ENCODE data around the gene BARHL2.
A peak's percentile ranks its signal among the peaks of the same experiment; 100 is the strongest.

The BARHL2 gene

DNA sequence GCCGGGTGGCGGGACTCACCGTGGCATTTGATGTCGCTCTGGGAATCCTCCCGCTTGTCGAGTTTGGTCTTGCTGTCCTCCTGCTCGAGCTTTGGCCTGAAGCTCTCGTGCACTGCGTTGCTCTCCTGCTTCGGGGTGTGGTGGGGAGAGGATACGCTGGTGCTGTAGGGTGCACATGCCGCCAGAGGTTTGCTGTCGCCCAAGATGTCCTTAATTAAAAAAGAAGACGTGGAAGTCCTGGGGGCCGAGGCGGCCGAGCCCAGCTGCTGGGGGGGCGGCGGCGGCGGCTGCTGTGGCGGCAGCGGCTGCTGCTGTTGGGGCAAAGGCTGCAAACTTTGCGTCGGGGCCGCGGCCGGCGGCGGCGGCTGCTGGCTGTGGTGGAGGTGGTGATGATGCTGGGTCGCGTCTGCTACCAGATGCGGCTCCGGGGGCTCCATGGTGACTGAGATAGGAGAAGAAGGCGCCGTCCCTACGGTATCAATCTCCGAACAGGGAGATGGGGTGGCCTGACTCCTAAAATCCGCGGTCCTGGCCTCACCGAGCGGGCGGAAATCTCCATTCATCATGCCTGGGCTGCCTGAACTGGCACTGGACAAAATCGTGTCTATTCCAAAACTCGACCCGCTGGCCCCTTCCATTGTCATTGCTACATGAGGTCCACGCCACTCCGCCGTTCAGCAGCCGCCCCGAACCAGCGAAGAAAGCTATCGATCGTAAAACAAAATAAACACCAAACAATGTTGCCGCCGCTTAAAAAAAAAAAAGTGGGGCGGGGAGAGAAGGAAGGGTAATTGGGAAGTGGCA, at the start of gene BARHL2:
Gene BARHL2, minus strand, starts transcription at position 751 of the 804 bp plus-strand sequence. Its CDS starts 107 bp downstream, at position 644.
- Histone ChIP-seq H3K4me3 (ENCODE audit: low read depth in 1 of 2, low read length in 2 of 2) (peak within 1 kb of the TSS in 1 of 2 donors; percentile 9), H3K4me1 (ENCODE audit: insufficient read depth, low read length) (peaks cover 5% of the 10 kb centered on the region), H3K9ac (ENCODE audit: low read length) (no peak within 1 kb of the TSS), H3K27me3 (ENCODE audit: control insufficient read depth in 1 of 2, insufficient read depth in 2 of 2, low read length in 2 of 2) (peaks cover 91 to 97% of the 10 kb centered on the region in 2 donors), H3K27ac (ENCODE audit: low read depth, low read length) (no peak within 1 kb of the TSS), H3K9me3 (ENCODE audit: low read length) (peaks cover 11% of the 10 kb centered on the region), H3K36me3 (ENCODE audit: insufficient read depth, low read length) (no peaks in the 10 kb centered on the region)

DNA sequence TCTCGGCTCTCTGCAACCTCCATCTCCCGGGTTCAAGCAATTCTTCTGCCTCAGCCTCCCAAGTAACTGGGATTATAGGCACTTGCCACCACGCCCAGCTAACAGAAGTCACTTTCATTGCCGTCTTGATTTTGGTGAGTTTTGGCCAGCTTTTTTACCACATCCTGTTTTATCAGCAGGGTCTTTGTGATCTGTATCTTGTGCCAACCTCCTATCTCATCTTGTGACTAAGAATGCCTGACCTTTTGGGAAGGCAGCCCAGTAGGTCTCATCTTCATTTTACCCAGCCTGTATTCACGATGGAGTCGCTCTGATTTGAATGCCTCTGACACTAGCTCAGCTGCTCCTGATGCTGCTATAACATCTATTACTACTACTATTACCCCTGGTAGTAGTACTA, 46.8 kb upstream of the BARHL2 start:
- Histone ChIP-seq H3K27ac (ENCODE audit: low read depth, low read length) (no peak overlapping the region), H3K27me3 (ENCODE audit: control insufficient read depth in 1 of 2, insufficient read depth in 2 of 2, low read length in 2 of 2) (peaks cover 0 to 4% of the 10 kb centered on the region in 2 donors), H3K9me3 (ENCODE audit: low read length) (no peaks in the 10 kb centered on the region)

DNA sequence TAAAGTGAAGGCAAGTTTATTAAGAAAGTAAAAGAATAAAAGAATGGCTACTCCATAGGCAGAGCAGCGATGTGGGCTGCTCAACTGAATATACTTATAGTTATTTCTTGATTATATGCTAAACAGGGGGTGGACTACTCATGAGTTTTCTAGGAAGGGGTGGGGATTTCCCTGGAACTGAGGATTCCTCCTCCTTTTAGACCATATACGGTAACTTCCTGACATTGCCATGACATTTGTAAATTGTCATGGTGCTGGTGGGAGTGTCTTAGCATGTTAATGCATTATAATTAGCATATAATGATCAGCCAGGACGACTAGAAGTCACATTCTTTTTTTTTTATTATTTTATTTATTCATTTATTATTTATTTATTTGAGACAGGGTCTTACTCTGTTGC, 46.4 kb upstream of the BARHL2 start:
- no peak overlapping the region for H3K27ac ChIP-seq (ENCODE audit: low read depth, low read length)
- H3K36me3 ChIP-seq (ENCODE audit: insufficient read depth, low read length), result no peaks in the 10 kb centered on the region
- no peak overlapping the region for H3K9ac ChIP-seq (ENCODE audit: low read length)
- H3K4me1 ChIP-seq (ENCODE audit: insufficient read depth, low read length), result no peaks in the 10 kb centered on the region
- H3K4me3 ChIP-seq (ENCODE audit: low read depth in 1 of 2, low read length in 2 of 2), result no peak overlapping the region
- H3K27me3 ChIP-seq (ENCODE audit: control insufficient read depth in 1 of 2, insufficient read depth in 2 of 2, low read length in 2 of 2), result peaks cover 0 to 4% of the 10 kb centered on the region in 2 donors
- H3K9me3 ChIP-seq (ENCODE audit: low read length), result no peaks in the 10 kb centered on the region

More for the DNA sequence above, 46.8 kb upstream of the BARHL2 start:
- H3K4me1 ChIP-seq (ENCODE audit: insufficient read depth, low read length), result no peaks in the 10 kb centered on the region
- no peaks in the 10 kb centered on the region for H3K36me3 ChIP-seq (ENCODE audit: insufficient read depth, low read length)
- no peak overlapping the region for H3K4me3 ChIP-seq (ENCODE audit: low read depth in 1 of 2, low read length in 2 of 2)
- no peak overlapping the region for H3K9ac ChIP-seq (ENCODE audit: low read length)

DNA sequence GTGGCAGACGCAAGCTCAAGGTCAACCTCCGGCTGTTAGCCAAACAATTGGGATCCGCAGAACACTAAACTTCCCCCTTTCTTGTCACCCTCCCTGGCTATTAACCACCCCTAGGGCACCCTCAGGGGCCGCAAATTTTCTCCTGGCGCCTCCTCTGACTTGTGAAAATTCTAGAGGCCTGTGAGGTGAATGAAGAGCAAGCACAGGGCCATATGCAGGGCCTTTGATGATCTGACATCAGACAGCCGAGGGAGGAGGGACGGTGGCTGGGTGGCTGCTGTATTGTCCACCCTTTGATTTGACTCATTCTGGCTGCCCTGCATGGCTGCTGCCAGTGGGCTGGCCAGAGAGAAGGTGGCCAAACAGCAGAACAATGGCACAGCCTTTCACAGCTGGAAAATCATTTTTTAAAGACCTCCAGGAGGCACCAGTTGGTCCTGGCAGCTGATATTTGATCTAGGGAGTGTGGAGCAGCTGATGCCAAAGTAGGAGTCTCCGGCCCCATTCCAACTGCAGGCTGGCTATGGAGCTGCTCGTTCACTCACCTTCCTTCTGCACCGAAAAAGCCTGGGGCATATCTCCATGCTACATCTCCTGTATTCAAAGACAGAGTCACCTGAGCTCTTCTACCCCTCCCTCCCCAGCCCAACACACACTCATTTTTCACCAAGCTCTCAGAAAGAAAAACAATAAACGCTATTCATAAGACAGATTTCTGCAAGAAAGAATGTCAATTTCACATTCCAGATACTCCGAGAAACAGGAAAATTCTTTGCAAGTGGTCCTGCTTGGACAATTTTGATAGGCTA, 44.9 kb upstream of the BARHL2 start:
- Histone ChIP-seq H3K27ac (ENCODE audit: low read depth, low read length) (no peak overlapping the region), H3K9ac (ENCODE audit: low read length) (no peak overlapping the region), H3K9me3 (ENCODE audit: low read length) (no peaks in the 10 kb centered on the region), H3K27me3 (ENCODE audit: control insufficient read depth in 1 of 2, insufficient read depth in 2 of 2, low read length in 2 of 2) (peaks cover 0 to 4% of the 10 kb centered on the region in 2 donors), H3K4me3 (ENCODE audit: low read depth in 1 of 2, low read length in 2 of 2) (no peak overlapping the region), H3K4me1 (ENCODE audit: insufficient read depth, low read length) (no peaks in the 10 kb centered on the region), H3K36me3 (ENCODE audit: insufficient read depth, low read length) (no peaks in the 10 kb centered on the region)

DNA sequence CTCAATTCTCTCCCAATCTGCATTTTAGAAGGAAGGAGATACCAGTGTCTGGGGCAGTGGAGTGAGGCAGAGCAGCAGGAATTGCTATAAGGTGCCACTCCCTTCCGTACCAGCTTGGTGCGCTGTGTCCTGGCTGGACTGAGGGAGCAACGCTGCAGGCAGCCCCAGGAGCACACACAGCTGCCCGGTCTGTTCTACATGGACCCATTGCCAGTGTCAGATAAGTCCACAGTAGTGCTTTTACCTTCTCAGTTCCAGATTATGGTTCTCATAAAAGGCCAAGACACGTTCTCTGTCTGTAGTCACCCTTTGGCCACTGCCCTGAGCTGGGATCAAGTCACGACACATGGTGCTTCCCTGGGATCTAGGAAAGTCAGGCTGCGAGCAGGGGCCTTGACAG, 44.1 kb upstream of the BARHL2 start:
- H3K27me3 ChIP-seq (ENCODE audit: control insufficient read depth in 1 of 2, insufficient read depth in 2 of 2, low read length in 2 of 2), result peaks cover 0 to 4% of the 10 kb centered on the region in 2 donors

DNA sequence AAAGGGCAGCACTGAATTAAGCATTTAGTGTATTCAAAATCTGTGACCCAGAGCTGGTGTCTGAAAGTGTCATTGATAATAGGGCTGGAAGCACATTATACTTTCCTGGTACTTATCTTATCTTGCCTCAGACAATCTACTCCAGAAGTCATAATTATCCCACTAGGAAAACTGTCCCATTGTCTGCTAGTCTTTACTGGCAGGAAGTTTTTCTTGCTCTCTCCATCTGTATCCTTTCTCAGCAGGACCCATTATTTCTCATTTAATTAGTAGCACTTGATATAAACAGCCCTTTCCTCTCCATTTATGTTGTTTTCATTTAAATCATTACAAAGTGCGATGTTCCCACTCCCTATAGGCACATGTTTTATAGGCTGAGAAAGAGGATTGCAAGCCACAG, 36.5 kb upstream of the BARHL2 start:
- H3K9ac ChIP-seq (ENCODE audit: low read length), result no peak overlapping the region
- H3K9me3 ChIP-seq (ENCODE audit: low read length), result no peaks in the 10 kb centered on the region
- no peaks in the 10 kb centered on the region for H3K4me1 ChIP-seq (ENCODE audit: insufficient read depth, low read length)
- no peaks in the 10 kb centered on the region for H3K27me3 ChIP-seq (ENCODE audit: control insufficient read depth in 1 of 2, insufficient read depth in 2 of 2, low read length in 2 of 2)
- H3K4me3 ChIP-seq (ENCODE audit: low read depth in 1 of 2, low read length in 2 of 2), result no peak overlapping the region
- H3K27ac ChIP-seq (ENCODE audit: low read depth, low read length), result no peak overlapping the region
- no peaks in the 10 kb centered on the region for H3K36me3 ChIP-seq (ENCODE audit: insufficient read depth, low read length)

More for the DNA sequence above, 44.1 kb upstream of the BARHL2 start:
- H3K9me3 ChIP-seq (ENCODE audit: low read length), result no peaks in the 10 kb centered on the region
- no peak overlapping the region for H3K4me3 ChIP-seq (ENCODE audit: low read depth in 1 of 2, low read length in 2 of 2)
- H3K4me1 ChIP-seq (ENCODE audit: insufficient read depth, low read length), result no peaks in the 10 kb centered on the region
- H3K36me3 ChIP-seq (ENCODE audit: insufficient read depth, low read length), result no peaks in the 10 kb centered on the region
- no peak overlapping the region for H3K9ac ChIP-seq (ENCODE audit: low read length)
- no peak overlapping the region for H3K27ac ChIP-seq (ENCODE audit: low read depth, low read length)

DNA sequence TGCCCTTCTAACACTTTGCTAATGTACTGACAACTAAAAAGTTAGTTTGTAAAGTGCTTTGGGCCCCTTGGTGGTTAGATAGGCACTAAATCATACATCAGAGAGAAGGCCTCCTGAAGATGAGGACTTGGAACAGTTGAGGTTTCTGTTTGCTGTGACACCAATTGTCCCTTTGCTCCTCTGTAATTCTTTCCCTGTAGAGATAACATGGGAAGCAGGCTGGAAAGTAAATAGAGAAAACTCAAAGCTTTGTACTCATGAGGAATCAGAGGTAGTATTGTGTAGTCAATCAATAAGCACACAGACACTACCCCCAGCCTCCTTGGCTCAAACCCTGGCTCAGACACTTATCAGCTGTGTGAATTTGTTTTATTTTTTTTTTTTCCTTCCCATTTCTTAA, 31.6 kb upstream of the BARHL2 start:
- H3K4me3 ChIP-seq (ENCODE audit: low read depth in 1 of 2, low read length in 2 of 2), result no peak overlapping the region
- no peaks in the 10 kb centered on the region for H3K27me3 ChIP-seq (ENCODE audit: control insufficient read depth in 1 of 2, insufficient read depth in 2 of 2, low read length in 2 of 2)
- H3K36me3 ChIP-seq (ENCODE audit: insufficient read depth, low read length), result no peaks in the 10 kb centered on the region

DNA sequence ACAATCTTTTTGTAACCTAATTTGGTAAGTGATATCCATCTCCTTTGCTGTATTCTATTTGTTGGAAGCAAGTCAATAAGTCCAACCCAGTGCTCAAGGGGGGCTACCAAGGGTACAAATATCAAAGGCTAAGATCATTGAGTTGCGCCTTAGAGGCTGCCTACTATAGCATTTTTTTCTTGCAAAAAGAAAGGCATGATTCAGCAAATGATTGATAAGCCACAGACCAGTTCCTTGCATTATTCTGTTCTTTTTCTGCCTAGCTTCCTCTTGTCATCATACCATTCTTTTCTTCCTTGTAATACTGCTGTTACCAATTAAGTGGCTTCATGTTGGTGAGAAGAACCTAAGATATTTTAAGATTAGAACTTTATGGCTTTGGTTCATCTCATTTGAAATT, 29.8 kb upstream of the BARHL2 start:
- Histone ChIP-seq H3K9ac (ENCODE audit: low read length) (no peak overlapping the region), H3K9me3 (ENCODE audit: low read length) (no peaks in the 10 kb centered on the region), H3K4me3 (ENCODE audit: low read depth in 1 of 2, low read length in 2 of 2) (no peak overlapping the region), H3K4me1 (ENCODE audit: insufficient read depth, low read length) (no peaks in the 10 kb centered on the region), H3K27me3 (ENCODE audit: control insufficient read depth in 1 of 2, insufficient read depth in 2 of 2, low read length in 2 of 2) (no peaks in the 10 kb centered on the region), H3K27ac (ENCODE audit: low read depth, low read length) (no peak overlapping the region), H3K36me3 (ENCODE audit: insufficient read depth, low read length) (no peaks in the 10 kb centered on the region)

More for the DNA sequence above, 31.6 kb upstream of the BARHL2 start:
- H3K9ac ChIP-seq (ENCODE audit: low read length), result no peak overlapping the region
- H3K27ac ChIP-seq (ENCODE audit: low read depth, low read length), result no peak overlapping the region
- H3K9me3 ChIP-seq (ENCODE audit: low read length), result no peaks in the 10 kb centered on the region
- H3K4me1 ChIP-seq (ENCODE audit: insufficient read depth, low read length), result no peaks in the 10 kb centered on the region

DNA sequence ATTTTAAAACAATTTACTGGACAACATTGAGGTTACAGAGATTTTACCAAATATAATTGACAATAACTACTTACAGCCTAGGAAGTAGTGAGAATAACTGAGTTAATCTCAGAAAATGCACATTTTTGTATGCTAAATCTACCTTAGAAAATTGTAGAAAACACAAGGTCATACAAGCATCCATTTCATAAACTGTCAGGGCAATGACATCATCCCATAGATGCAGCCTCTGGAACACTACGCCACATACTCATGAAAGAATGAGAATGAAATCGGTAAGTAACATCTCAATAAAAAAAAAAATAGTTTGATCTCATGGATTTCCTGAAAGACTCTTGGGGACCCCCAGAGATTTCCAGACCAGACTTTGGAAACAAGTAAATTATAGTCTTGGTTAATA, 28.9 kb upstream of the BARHL2 start:
- Histone ChIP-seq H3K4me1 (ENCODE audit: insufficient read depth, low read length) (no peaks in the 10 kb centered on the region), H3K27me3 (ENCODE audit: control insufficient read depth in 1 of 2, insufficient read depth in 2 of 2, low read length in 2 of 2) (no peaks in the 10 kb centered on the region), H3K9me3 (ENCODE audit: low read length) (no peaks in the 10 kb centered on the region), H3K4me3 (ENCODE audit: low read depth in 1 of 2, low read length in 2 of 2) (no peak overlapping the region), H3K27ac (ENCODE audit: low read depth, low read length) (no peak overlapping the region), H3K36me3 (ENCODE audit: insufficient read depth, low read length) (no peaks in the 10 kb centered on the region), H3K9ac (ENCODE audit: low read length) (no peak overlapping the region)

DNA sequence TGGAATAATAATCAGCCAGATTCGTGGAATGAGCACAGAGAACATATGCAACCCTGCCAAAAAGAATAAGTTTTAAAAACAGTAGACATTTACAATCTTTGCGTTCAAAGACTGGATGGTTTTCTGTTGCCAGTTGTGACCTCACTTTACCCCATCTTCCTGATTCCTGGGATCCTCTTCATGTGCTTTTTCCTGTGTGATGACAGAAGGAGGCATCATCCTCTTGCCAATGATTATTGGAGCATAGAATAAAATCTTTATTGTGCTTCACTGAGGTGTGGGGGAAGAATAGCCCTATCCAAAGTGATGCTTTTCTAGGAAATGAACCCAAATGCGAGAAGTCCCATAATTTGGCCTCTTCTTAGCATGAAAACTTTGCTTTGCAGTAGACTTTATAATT, 15.0 kb upstream of the BARHL2 start:
- no peaks in the 10 kb centered on the region for H3K36me3 ChIP-seq (ENCODE audit: insufficient read depth, low read length)
- H3K27ac ChIP-seq (ENCODE audit: low read depth, low read length), result no peak overlapping the region
- peaks cover 4% of the 10 kb centered on the region for H3K9me3 ChIP-seq (ENCODE audit: low read length)
- peaks cover 54 to 65% of the 10 kb centered on the region in 2 donors for H3K27me3 ChIP-seq (ENCODE audit: control insufficient read depth in 1 of 2, insufficient read depth in 2 of 2, low read length in 2 of 2)
- no peak overlapping the region for H3K9ac ChIP-seq (ENCODE audit: low read length)
- no peak overlapping the region for H3K4me3 ChIP-seq (ENCODE audit: low read depth in 1 of 2, low read length in 2 of 2)
- peaks cover 9% of the 10 kb centered on the region for H3K4me1 ChIP-seq (ENCODE audit: insufficient read depth, low read length)

DNA sequence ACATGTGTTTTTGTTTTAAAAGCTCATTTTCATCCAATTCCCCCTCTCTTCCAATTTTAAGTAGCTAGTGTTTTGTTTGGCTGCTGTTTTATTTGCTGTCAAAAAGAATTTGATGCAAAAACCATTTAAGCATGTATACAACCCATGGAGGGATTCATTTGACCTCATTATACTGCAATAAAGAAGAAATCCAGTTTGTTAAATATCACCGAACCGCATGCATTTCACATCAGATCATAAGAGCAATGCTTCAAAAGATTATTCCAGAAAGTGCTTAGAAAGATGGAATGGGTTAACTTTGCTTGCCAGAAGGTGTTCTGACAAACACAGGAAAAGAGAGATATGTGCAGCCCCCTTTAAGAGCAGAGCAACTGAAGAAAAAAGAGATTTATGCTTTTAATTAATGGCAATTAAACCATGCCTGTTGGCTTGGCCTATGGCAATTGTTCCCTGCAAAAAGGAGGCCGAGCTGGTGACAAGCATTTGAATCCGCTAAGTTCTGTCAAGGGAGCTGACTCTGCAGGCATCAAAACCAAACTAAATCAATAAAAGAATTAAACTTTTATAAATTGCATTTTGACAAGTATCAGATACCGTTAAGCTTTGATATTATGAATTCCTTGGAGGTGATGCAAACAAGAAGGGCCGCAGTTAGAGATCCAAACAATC, 14.4 kb upstream of the BARHL2 start:
- Histone ChIP-seq H3K4me3 (ENCODE audit: low read depth in 1 of 2, low read length in 2 of 2) (no peak overlapping the region), H3K9ac (ENCODE audit: low read length) (no peak overlapping the region), H3K4me1 (ENCODE audit: insufficient read depth, low read length) (peaks cover 10% of the 10 kb centered on the region), H3K36me3 (ENCODE audit: insufficient read depth, low read length) (no peaks in the 10 kb centered on the region), H3K27ac (ENCODE audit: low read depth, low read length) (no peak overlapping the region), H3K27me3 (ENCODE audit: control insufficient read depth in 1 of 2, insufficient read depth in 2 of 2, low read length in 2 of 2) (peaks cover 59 to 71% of the 10 kb centered on the region in 2 donors), H3K9me3 (ENCODE audit: low read length) (peaks cover 4% of the 10 kb centered on the region)

All from muscle layer of colon (tissue), 2 donors.